ENCODE data around the gene MLLT10.

Gene MLLT10

DNA sequence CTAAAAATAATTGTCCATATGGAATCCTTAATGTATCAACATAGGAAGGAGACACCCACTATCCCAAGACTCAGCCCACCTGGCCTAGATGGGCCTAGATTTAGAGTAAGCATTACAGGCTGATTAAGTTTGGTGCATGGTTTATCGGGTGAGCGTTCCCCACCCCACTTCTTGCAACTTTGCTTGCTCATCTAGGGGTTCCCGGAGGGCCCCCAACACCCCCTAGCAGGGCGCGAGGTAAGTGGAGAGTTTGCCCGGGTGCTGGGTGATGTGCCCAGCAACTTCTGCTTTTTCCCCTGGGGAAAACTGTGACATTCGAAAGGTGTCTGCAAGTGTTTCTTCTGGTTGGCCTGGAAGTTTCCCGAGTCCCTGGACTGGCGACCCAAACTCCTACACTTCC, 40.2 kb upstream of the MLLT10 start:
- TF ChIP-seq SNAI2 (CRISPR knock-in tag; IDR thresholded peaks at IDR 0.05) (no peak), BACH2 (CRISPR knock-in tag; IDR thresholded peaks at IDR 0.05; ENCODE audit: borderline replicate concordance) (no peak), PPARA (CRISPR knock-in tag; IDR thresholded peaks at IDR 0.05; ENCODE audit: borderline replicate concordance) (no peak), ARNTL (CRISPR knock-in tag; IDR thresholded peaks at IDR 0.05; ENCODE audit: borderline replicate concordance, low read depth) (no peak), ZNF8 (CRISPR knock-in tag; IDR thresholded peaks at IDR 0.05) (no peak), ZFP3 (CRISPR knock-in tag; IDR thresholded peaks at IDR 0.05) (no peak), ESRRG (CRISPR knock-in tag; IDR thresholded peaks at IDR 0.05) (no peak), GLIS3 (CRISPR knock-in tag; IDR thresholded peaks at IDR 0.05) (no peak), ZC3H10 (CRISPR knock-in tag; IDR thresholded peaks at IDR 0.05) (no peak)
- TF ChIP-seq, protein P1, sequence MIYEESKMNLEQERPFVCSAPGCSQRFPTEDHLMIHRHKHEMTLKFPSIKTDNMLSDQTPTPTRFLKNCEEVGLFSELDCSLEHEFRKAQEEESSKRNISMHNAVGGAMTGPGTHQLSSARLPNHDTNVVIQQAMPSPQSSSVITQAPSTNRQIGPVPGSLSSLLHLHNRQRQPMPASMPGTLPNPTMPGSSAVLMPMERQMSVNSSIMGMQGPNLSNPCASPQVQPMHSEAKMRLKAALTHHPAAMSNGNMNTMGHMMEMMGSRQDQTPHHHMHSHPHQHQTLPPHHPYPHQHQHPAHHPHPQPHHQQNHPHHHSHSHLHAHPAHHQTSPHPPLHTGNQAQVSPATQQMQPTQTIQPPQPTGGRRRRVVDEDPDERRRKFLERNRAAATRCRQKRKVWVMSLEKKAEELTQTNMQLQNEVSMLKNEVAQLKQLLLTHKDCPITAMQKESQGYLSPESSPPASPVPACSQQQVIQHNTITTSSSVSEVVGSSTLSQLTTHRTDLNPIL (CRISPR knock-in tag; IDR thresholded peaks at IDR 0.05; ENCODE audit: low read depth): no peak
- TF ChIP-seq, protein P2, sequence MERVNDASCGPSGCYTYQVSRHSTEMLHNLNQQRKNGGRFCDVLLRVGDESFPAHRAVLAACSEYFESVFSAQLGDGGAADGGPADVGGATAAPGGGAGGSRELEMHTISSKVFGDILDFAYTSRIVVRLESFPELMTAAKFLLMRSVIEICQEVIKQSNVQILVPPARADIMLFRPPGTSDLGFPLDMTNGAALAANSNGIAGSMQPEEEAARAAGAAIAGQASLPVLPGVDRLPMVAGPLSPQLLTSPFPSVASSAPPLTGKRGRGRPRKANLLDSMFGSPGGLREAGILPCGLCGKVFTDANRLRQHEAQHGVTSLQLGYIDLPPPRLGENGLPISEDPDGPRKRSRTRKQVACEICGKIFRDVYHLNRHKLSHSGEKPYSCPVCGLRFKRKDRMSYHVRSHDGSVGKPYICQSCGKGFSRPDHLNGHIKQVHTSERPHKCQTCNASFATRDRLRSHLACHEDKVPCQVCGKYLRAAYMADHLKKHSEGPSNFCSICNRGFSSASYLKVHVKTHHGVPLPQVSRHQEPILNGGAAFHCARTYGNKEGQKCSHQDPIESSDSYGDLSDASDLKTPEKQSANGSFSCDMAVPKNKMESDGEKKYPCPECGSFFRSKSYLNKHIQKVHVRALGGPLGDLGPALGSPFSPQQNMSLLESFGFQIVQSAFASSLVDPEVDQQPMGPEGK (CRISPR knock-in tag; IDR thresholded peaks at IDR 0.05; ENCODE audit: borderline replicate concordance): no peak

DNA sequence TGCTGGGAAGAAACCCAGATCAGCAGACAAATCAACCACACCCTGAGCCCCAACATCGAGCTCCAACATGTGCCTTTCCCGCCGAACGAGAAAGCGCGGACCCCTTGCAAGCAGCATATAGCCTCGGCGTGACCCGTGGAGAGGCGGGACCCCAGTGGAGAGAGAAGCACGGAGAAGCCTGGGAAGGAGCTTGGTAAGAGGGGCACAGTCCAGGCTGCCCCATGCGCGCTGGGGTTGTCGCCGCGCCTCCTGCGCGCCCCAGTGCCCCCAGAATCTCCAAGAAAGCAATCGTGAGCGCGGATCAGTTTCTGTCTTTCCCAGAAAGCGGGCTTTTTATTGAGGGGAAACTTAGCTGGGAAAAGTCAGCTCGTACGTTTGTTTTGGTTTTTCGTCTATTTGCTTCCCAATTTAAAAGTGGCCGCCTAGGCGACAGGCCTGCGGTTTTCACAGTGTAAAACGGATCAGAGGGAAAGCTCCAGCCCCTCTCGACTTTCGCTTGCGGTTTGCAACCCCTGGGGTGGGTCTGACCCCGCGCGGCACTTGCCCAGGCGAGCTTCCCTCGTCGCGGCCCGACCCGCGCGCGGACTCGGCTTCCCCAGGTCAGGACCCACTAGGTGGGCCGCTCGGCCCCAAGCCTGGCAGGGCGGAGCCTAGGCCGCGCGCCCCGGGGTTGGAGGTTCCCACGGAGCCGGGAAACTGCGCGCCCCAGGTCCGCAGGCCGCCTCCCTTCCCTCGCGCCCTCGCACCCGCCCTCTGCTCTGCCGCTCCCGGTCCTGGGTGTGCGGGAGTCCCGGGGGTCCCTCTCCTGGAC, 39.6 kb upstream of the MLLT10 start:
- no peak for ATAC-seq

More for the DNA sequence above, 40.2 kb upstream of the MLLT10 start:
- no peak for ATAC-seq

DNA sequence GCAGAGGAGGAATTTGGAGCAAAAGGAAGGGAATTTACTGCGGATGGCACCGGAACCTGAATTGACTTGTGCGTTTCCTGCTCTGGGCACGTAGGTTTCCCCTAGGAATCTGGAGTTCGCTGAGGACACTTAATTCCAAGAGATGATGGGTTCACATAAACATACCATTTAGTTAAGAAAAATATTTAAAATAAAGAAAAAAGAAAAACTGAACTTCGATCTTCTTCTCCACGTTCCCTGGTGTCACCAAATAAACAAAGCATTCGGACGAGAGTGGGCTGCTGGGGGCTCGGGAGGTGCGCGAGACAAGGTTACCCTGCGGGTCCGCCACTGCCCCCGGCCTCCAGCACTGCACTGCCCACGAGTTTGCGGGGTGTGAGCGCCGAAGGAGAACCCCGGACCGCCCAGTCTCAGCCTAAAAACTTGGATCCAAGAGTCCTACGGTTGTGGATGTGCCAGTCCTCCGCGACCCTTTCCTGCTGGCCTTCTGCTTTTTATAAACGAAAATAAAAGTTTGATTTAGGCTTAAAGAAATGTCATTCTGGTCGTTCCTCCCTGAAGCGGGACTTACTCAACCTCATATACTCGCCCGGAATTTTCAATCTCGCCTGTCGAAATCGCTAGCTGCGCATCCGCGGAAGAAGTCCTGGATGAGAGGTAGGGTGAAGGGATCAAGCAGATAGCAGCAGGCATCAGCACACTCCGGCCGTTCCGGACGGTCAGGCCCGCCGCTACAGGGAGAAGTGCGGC, 38.9 kb upstream of the MLLT10 start:
- TF ChIP-seq SNAI2 (CRISPR knock-in tag; IDR thresholded peaks at IDR 0.05): no peak
- TF ChIP-seq OSR1 (CRISPR knock-in tag; IDR thresholded peaks at IDR 0.05): no peak
- TF ChIP-seq, protein P3, sequence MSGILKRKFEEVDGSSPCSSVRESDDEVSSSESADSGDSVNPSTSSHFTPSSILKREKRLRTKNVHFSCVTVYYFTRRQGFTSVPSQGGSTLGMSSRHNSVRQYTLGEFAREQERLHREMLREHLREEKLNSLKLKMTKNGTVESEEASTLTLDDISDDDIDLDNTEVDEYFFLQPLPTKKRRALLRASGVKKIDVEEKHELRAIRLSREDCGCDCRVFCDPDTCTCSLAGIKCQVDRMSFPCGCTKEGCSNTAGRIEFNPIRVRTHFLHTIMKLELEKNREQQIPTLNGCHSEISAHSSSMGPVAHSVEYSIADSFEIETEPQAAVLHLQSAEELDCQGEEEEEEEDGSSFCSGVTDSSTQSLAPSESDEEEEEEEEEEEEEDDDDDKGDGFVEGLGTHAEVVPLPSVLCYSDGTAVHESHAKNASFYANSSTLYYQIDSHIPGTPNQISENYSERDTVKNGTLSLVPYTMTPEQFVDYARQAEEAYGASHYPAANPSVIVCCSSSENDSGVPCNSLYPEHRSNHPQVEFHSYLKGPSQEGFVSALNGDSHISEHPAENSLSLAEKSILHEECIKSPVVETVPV (CRISPR knock-in tag; IDR thresholded peaks at IDR 0.05): no peak
- TF ChIP-seq ARNTL (CRISPR knock-in tag; IDR thresholded peaks at IDR 0.05; ENCODE audit: borderline replicate concordance, low read depth): no peak
- TF ChIP-seq, protein P1 (CRISPR knock-in tag; IDR thresholded peaks at IDR 0.05; ENCODE audit: low read depth): no peak
- no peak for TF ChIP-seq TOX (CRISPR knock-in tag; IDR thresholded peaks at IDR 0.05; ENCODE audit: borderline replicate concordance)
- TF ChIP-seq ZFP3 (CRISPR knock-in tag; IDR thresholded peaks at IDR 0.05): no peak
- ATAC-seq: peak; percentile 18

More for the DNA sequence above, 39.6 kb upstream of the MLLT10 start:
- TF ChIP-seq ZFP30 (CRISPR knock-in tag; IDR thresholded peaks at IDR 0.05): no peak
- no peak for TF ChIP-seq TCF4 (CRISPR knock-in tag; IDR thresholded peaks at IDR 0.05; ENCODE audit: borderline replicate concordance)
- TF ChIP-seq ARNTL (CRISPR knock-in tag; IDR thresholded peaks at IDR 0.05; ENCODE audit: borderline replicate concordance, low read depth): no peak

DNA sequence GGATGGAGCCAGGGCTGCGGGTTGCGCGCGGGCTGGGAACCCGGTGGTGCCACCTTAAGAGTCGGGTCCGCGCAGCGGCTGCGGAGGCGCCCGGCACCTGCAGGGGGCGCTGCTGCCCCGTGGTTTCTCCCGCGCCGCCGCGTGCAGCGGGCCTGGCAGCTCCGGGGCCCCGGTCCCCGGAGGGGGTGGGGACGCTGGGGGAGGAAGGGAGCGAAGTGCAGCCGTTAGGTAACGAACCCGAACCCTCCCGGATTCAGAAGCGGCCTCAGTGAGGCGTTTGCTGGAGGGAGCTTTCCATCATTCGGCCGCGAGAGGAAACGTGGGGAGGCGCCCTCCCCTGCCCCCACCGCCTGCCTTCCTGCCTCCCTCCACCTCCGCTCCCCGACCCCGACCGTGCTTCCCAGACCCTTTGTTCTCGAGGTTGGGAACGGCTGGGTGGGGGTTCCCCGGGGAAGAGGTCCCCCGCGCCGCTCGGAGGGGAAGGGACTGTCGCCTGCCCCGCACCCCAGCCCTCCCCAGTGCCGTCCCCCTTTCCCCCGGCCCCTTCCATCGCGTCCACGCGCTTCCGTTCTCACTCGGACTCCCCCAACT, 38.2 kb upstream of the MLLT10 start:
- ATAC-seq: peak; percentile 84

More for the DNA sequence above, 38.2 kb upstream of the MLLT10 start:
- TF ChIP-seq, protein P4, sequence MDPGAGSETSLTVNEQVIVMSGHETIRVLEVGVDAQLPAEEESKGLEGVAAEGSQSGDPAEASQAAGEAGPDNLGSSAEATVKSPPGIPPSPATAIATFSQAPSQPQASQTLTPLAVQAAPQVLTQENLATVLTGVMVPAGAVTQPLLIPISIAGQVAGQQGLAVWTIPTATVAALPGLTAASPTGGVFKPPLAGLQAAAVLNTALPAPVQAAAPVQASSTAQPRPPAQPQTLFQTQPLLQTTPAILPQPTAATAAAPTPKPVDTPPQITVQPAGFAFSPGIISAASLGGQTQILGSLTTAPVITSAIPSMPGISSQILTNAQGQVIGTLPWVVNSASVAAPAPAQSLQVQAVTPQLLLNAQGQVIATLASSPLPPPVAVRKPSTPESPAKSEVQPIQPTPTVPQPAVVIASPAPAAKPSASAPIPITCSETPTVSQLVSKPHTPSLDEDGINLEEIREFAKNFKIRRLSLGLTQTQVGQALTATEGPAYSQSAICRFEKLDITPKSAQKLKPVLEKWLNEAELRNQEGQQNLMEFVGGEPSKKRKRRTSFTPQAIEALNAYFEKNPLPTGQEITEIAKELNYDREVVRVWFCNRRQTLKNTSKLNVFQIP (CRISPR knock-in tag; IDR thresholded peaks at IDR 0.05; ENCODE audit: borderline replicate concordance, low read depth): no peak
- TF ChIP-seq ARNTL (CRISPR knock-in tag; IDR thresholded peaks at IDR 0.05; ENCODE audit: borderline replicate concordance, low read depth): no peak
- TF ChIP-seq, protein P2 (CRISPR knock-in tag; IDR thresholded peaks at IDR 0.05; ENCODE audit: borderline replicate concordance): peak; percentile 36; the same call in 1 of the 2 replicates
- TF ChIP-seq ZFP3 (CRISPR knock-in tag; IDR thresholded peaks at IDR 0.05): peak; percentile 52; the same call in 1 of the 2 replicates
- TF ChIP-seq GLIS3 (CRISPR knock-in tag; IDR thresholded peaks at IDR 0.05): no peak
- TF ChIP-seq, protein P5, sequence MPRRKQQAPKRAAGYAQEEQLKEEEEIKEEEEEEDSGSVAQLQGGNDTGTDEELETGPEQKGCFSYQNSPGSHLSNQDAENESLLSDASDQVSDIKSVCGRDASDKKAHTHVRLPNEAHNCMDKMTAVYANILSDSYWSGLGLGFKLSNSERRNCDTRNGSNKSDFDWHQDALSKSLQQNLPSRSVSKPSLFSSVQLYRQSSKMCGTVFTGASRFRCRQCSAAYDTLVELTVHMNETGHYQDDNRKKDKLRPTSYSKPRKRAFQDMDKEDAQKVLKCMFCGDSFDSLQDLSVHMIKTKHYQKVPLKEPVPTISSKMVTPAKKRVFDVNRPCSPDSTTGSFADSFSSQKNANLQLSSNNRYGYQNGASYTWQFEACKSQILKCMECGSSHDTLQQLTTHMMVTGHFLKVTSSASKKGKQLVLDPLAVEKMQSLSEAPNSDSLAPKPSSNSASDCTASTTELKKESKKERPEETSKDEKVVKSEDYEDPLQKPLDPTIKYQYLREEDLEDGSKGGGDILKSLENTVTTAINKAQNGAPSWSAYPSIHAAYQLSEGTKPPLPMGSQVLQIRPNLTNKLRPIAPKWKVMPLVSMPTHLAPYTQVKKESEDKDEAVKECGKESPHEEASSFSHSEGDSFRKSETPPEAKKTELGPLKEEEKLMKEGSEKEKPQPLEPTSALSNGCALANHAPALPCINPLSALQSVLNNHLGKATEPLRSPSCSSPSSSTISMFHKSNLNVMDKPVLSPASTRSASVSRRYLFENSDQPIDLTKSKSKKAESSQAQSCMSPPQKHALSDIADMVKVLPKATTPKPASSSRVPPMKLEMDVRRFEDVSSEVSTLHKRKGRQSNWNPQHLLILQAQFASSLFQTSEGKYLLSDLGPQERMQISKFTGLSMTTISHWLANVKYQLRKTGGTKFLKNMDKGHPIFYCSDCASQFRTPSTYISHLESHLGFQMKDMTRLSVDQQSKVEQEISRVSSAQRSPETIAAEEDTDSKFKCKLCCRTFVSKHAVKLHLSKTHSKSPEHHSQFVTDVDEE (CRISPR knock-in tag; IDR thresholded peaks at IDR 0.05): peak; percentile 72; the same call in 1 of the 2 replicates
- no peak for TF ChIP-seq CSDC2 (CRISPR knock-in tag; IDR thresholded peaks at IDR 0.05)
